Endometrial microvascular endothelial cells (primary cell): ENCODE results near the gene RABEP2. TPM values are rescaled to one million over a fixed set of nuclear protein-coding genes. Genes with fewer than 3 reads are reported as not detected.
"Not testable (repeated sequence)": the region's sequence is repeated elsewhere in the genome, so short reads cannot be mapped to it uniquely, and the experiment has no call there.

Experiments used
- in situ Hi-C: cut with HindIII; loops from 2 replicates; pipeline ENCODE4 v1.10.0; 2017; ENCODE audit warnings: low sequenced_read_pairs, low pct_unique_long_range_greater_than_20kb; ENCODE audit errors: inconsistent ontology term
- total RNA-seq: library from RNA; depleted of rRNA; stranded (reverse); fragments of >200 nt; gene quantifications from one replicate; pipeline ENCODE4 v1.2.3, GENCODE V29; 2015; ENCODE audit errors: inconsistent ontology term

RABEP2 gene
- total RNA-seq, 1 donor from 2014 or later, result 116 TPM

DNA sequence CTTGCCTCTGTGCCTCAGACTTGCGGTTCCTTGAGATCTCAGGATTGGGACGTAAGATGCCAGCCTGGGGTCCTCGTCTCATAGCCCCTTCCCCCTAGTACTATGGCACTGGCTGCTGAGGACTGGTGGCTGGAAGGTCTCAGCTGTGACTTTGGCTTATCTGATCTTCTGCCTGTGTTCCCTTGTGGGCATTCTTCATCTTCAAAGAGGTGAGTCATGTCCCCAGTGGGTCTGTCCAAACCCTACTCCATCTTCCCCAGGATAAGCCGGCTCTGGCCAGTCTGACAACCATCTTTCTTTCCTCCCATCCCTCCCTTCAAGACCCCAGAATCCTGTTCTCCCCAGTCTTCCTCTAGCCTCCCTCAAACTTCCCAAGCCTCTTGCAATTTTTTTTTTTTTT, 10.3 kb upstream of the RABEP2 start:
- in situ Hi-C loops, result no loop called here

DNA sequence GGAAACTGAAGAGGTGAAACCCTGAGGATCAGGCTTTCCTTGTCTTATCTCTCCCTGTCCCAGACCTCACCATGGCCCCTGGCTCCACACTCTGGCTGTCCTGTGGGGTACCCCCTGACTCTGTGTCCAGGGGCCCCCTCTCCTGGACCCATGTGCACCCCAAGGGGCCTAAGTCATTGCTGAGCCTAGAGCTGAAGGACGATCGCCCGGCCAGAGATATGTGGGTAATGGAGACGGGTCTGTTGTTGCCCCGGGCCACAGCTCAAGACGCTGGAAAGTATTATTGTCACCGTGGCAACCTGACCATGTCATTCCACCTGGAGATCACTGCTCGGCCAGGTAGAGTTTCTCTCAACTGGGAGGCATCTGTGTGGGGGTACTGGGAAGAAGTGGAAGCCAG, 8.1 kb upstream of the RABEP2 start:
- in situ Hi-C loops, result no loop called here

DNA sequence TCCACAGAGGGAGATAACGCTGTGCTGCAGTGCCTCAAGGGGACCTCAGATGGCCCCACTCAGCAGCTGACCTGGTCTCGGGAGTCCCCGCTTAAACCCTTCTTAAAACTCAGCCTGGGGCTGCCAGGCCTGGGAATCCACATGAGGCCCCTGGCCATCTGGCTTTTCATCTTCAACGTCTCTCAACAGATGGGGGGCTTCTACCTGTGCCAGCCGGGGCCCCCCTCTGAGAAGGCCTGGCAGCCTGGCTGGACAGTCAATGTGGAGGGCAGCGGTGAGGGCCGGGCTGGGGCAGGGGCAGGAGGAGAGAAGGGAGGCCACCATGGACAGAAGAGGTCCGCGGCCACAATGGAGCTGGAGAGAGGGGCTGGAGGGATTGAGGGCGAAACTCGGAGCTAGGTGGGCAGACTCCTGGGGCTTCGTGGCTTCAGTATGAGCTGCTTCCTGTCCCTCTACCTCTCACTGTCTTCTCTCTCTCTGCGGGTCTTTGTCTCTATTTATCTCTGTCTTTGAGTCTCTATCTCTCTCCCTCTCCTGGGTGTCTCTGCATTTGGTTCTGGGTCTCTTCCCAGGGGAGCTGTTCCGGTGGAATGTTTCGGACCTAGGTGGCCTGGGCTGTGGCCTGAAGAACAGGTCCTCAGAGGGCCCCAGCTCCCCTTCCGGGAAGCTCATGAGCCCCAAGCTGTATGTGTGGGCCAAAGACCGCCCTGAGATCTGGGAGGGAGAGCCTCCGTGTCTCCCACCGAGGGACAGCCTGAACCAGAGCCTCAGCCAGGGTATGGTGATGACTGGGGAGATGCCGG, 7.5 kb upstream of the RABEP2 start:
- in situ Hi-C loops, result no loop called here

DNA sequence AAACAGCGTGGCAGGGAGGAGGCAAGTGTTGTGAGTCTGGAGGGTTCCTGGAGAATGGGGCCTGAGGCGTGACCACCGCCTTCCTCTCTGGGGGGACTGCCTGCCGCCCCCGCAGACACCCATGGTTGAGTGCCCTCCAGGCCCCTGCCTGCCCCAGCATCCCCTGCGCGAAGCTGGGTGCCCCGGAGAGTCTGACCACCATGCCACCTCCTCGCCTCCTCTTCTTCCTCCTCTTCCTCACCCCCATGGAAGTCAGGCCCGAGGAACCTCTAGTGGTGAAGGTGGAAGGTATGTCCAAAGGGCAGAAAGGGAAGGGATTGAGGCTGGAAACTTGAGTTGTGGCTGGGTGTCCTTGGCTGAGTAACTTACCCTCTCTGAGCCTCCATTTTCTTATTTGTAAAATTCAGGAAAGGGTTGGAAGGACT, 6.8 kb upstream of the RABEP2 start, which contains the start of gene CD19:
Gene CD19 (plus strand): TSS at position 171 of the 425 bp plus-strand sequence. CDS start 30 bp downstream, at position 201.
- in situ Hi-C loops, result no loop called here

DNA sequence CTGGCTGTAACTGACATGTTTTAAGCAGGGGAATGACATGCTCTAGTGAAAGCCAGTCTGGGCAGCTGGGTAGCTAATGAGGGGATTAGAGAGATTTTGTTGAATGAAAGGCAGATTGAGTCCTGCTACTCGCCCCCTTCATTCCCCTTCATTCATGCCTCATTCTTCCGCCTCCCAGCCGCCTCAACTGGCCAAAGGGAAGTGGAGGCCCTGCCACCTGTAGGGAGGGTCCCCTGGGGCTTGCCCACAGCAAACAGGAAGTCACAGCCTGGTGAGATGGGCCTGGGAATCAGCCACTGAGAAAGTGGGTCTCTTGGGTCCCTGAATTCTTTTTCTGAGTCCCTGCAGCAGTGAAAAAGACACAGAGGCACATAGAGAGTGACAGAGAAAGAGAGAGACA, 5.6 kb upstream of the RABEP2 start:
- in situ Hi-C loops, result no loop called here

DNA sequence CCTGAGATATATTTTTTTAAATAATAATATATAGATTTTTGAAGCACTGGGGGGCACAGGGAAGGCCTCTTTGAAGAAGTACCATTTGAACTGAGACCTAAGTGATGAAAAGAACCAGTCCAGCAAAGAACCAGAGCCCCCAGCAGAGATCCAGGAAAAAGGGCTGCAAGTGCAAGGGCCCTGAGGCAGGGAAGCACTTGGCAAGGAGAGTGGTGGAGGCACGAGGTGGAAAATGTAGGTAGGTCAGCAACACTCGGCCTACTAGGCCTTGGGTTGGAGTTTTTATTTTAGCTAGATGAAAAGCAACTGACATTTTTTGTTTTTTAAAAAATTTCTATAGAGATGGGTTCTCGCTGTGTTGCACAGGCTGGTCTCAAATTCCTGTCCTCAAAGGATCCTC, 5.2 kb upstream of the RABEP2 start:
- in situ Hi-C loops, result no loop called here

DNA sequence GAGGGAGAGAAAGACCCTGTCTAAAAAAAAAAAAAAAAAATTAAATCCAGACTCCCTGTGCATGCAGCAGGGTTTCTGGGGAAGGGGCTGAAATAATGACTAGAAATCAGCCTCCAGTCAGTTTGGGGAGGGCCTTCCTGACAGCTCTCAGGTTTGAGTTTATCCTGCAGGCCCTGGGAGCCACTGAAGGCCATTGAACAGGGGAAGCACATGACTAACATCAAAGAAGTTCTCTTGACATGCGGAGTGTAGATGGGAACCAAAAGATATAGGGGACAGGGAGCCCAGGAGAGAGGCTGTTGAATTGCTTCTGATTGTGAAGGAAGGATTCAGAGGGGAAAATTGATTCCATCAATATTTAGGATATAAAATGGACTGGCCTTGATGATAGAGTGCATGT, 2.8 kb upstream of the RABEP2 start:
- in situ Hi-C loops, result no loop called here

DNA sequence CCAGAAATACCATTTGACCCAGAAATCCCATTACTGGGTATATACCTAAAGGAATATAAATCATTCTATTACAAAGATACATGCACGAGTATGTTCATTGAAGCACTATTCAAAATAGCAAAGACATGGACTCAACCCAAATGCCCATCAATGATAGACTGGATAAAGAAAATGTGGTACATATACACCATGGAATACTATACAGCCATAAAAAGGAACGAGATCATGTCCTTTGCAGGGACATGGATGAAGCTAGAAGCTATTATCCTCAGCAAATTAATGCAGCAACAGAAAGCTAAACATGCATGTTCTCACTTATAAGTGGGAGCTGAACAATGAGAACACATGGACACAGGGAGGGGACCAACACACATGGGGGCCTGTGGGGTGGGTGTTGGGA, 1.2 kb upstream of the RABEP2 start:
- in situ Hi-C loops, result not testable (repeated sequence)

DNA sequence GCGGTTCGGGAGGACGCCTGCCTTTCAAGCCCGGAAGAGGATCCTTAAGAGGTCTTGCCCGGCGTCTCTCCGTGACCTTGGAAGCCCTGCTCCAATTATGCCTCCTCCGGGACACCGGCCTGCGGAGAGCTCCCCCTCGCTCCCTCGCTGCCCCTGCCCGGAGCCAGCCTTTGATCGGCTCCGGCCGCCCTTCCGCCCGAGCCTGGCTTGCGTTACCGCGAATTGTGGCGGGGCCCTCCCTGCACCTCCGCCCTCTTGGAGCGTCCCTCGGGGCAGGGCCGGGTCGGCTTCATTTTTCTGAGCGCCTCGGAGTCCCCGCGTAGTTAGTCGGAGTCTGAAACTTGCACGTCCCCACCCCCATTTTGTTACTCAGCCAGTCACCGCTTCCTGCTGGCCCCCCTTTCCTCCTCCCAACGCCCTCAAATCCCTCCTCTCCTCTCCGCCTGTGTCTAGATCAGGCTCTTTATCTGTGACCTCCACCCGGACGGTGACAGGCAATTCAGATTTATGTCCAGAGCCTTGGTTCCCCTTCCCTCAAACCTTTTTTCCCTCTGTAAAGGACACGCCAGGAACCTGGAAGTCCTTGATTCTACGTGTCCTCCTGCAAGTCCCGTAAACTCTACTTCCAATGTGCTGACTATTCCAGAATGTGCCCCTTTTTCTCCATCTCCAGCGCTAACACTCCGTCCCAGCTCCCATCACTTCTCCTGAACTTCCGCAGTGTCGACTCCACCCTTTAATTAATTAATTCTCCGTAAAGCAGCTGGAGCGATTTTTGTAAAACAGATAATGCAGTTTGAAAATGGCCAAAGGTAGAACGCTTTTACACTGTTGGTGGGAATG, 569 bp upstream of the RABEP2 start:
- in situ Hi-C loops, result no loop called here

DNA sequence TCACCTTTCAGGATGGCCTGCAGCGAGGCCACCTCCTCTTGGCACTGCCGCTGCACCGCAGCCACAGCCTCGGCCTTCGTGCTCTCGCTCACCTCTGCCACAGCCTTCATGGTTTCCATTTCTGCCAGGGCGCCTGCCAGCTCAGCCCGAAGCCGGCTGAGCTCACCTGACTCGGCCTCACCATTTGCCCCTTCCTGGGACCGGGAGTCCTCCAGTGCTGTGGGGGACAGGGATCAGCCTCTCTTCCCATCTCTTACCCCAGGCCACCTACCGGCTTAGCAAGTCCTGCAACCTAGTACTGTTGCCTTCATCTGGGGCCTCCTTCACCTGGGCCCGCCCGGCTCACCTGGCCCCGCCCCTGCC, 658 bp downstream of the RABEP2 start:
- in situ Hi-C loops, result no loop called here

DNA sequence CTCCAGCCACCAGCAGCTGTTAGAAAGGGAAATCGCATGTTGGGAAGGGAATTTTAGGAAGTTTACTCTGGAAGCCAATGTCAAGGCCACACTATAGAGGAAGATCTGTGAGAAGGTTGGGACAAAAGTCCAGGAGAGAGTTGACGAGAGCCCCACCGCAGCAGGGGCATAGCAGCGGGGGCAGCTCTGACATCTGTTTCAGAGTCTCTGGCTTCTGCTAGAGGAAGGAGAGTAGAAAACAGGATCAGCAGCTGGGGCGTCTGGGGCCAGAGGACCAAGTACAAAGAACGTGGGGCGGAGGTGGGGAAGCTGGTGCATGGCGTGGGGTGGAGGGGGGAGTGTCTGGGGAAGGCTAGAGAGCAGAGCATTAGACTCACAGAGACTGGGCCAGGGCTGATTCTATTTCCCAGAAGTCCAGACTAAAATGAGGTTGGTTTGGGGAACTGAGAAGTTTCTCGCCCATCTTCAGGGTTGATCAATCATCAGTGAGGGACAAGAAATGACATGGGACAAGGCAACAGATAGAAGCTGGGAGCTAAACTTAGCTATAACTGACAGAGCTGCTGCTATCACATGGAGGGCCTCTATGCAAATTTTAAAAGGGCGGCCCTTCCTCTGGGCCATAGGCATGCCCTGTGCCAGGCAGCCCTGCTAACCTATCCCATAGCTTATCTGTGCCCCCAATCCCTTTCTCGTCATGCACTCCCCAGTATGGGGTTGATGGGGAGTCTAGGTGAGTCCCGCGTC, 1.2 kb downstream of the RABEP2 start:
- in situ Hi-C loops, result no loop called here

DNA sequence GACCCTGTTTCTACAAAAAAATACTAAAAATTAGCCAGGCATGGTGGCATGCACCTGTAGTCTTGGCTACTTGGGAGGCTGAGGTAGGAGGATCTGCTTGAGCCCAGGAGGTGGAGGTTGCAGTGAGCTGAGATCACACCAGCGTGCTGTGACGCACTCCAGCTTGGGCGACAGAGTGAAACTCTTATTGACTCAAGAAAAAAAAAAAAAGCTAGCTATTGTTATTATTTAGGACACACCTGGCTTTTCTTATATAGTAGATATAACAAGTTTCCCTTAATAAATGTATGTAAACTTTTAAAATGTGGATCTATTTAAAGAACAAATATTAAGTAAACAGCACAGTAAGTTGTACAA, 1.8 kb downstream of the RABEP2 start:
- in situ Hi-C loops, result no loop called here

DNA sequence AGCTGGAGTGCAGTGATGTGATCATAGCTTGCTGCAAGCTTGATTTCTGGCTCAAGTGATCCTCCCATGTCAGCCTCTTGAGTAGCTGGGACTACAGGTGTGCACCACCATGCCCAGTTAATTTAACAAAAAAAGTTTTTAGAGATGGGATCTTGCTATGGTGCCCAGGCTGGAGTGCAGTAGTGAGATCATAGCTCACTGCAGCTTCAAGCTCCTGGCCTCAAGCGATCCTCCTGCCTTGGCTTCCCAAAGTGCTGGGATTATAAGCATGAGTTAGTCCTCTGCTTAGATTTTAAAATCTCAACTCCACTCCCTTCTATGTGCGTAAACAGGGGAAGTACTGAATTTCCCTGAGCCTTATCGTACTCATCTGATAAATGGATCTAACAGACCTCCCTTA, 6.3 kb downstream of the RABEP2 start:
- in situ Hi-C loops, result no loop called here

DNA sequence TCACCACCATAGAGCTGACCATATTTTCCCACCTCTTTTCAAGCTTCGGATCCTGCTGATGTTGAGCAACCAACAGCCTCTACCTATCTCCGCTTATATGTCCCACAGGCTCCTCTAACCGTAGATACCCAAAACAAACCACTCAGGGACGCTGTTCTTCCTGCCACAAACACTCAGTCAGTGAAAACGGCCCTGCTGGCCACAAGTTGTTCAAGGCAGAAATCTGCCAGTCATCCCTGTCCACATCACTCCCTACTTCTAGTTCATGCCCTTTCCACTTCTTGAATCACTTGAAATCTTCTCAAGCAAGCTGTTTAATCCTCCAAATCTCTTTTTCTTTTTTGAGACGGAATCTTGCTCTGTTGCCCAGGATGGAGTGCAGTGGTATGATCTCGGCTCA, 7.9 kb downstream of the RABEP2 start:
- in situ Hi-C loops, result no loop called here

DNA sequence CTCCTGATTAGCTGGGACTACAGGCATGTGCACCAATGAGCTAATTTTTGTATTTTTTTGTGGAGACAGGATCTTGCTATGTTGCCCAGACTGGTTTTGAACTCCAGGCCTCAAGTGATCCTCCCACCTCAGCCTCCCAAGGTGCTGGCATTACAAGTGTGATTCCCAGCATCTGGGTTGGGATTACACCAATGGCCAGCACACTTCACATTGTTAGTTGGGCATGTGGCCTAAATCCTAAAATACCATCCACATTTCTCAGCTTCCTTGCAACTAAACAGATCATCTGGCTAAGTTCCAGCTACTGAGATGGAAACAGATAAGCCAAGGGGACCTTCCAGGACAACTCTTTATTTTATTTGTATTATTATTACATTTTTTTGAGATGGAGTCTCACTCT, 9.9 kb downstream of the RABEP2 start:
- in situ Hi-C loops, result no loop called here

DNA sequence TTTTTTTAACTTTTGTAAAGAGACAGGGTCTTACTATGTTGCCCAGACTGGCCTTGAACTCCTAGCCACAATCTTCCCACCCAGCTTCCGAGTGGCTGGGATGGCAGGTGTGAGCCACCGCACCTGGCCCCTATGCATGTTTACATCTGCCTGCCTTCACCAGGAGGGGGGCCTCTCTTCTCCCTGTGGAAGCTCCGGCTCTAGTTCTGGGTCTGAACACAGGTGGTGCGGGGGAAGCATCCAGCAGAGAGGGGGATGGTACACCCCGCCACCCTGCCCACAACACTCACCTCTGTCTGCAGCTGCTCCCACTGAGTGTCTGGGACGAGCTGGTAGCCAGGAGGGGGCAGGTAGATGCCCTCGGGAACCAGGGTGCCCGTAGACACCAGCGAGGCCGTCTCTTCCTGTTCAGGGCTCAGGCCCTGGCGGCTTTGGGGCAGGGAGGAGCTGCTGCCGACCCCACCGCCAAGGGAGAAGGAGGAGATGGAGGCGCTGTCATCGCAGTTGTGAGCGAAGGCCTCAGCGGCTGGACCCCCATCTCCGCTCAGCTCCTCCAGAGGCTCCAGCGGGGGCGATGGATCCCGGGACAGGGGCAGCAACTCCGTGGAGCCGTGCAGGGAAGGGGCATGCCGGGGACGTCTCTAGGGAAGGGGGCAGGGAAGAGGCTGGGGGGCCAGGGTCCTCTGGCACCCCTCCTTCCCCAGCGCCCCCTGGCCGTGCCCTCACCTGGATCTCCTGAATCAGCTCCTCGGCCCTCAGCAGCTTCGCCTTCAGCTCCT, 10.9 kb downstream of the RABEP2 start:
- in situ Hi-C loops, result no loop called here

DNA sequence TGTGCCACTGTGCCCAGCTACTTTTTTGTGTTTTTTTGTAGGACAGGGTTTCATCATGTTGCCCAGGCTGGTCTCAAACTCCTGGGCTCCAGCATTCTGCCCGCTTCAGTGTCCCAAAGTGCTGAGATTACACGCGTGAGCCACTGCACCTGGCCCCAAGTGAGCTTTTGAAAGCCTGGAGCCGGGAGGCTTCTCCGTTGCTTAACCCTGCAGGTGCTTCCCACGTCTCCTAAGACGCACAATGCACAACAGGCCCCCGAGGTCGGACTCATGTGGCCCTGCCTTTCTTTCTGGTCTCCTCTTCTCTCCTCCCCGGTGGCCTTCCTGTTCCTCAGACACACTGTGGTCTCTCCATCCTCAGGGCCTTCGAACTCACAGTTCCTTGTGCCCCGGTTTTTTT, 12.5 kb downstream of the RABEP2 start:
- in situ Hi-C loops, result no loop called here

DNA sequence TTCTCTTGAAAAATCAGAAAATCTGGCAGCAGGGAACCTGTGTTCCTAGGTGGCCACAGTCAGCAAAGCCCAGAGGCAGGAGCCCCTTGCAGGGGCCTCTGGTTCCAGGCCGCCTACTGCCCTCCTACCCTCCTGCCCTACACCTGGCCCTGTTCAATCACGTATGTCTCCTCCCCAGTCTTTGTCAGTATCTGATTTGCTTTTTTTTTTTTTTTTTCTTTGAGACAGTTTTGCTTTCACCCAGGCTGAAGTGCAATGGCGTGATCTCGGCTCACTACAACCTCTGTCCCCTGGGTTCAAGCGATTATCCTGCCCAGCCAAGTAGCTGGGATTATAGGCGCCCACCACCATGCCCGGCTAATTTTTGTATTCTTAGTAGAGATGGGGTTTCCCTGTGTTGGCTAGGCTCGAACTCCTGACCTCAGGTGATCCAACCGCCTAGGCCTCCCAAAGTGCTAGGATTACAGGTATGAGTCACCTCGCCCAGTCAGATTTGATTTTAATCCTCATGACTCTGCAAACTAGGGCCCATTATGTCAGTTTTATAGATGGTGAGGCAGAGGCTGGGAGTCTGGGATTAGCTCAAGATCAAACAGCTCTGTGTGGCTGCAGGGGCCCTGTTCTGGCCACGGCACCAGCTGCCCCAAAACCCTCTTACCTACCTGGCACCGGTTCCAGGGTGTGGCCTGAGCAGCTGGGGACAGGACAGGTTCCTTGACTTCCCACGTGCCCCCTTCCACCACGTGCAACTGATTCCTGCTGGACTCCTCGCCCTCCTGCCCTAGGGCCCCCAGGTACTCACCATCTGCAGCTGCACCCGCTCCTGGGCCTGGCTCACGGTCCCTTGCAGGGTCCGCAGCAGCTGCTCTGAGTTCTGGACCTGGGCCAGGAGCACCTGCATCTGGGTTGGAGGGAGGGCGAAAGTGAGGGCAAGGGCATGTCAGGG, 14.7 kb downstream of the RABEP2 start:
- in situ Hi-C loops, result no loop called here
